ENCODE measurements around the gene TLE4. TPM values are rescaled to one million over a fixed set of nuclear protein-coding genes. Genes with fewer than 3 reads are reported as not detected.
A peak's percentile ranks its signal among the peaks of the same experiment; 100 is the strongest.

Gene TLE4
- total and polyA plus RNA-seq, 2 experiments from 2014 or later = 29.6 to 38.4 TPM

DNA sequence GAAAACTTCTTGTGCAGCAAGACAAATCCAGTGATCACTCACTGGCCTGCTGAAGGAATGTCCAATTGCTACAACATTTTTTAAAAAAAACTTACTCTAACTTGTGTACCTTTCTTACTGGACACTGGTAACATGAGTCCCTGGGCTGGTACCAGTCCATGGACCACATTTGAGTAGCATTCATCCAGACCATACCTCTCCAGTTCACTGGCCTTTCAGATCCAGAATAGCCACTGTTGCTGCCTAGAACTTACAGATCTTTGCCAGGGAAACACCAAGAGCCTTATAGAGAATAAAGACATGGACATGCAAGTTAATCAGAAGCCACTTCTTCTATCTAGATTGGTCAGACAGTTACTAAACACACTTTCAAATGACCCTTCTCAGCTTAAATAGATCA lies 185.3 kb downstream of the TLE4 start:
- TF ChIP-seq CTCF (IDR thresholded peaks at IDR 0.05; ENCODE audit: poor library complexity) = no peak
- TF ChIP-seq EZH2 (IDR thresholded peaks at IDR 0.05; ENCODE audit: borderline replicate concordance) = no peak
- no peak for TF ChIP-seq EZH2phosphoT487 (IDR thresholded peaks at IDR 0.05; ENCODE audit: low read depth, severe bottlenecking, unreplicated experiment)
- H3K9me3 ChIP-seq (ENCODE audit: low read depth) = no peaks in the 10 kb centered on the region
- H3K9me2 ChIP-seq (replicated peaks; ENCODE audit: insufficient read depth) = no peaks in the 10 kb centered on the region
- no peak for DNase-seq (ENCODE audit: low spot score)
- H3K27ac ChIP-seq = no peak overlapping the region
- H3K4me1 ChIP-seq (ENCODE audit: insufficient read depth) = no peaks in the 10 kb centered on the region
- H4K20me1 ChIP-seq (ENCODE audit: insufficient read depth, poor library complexity, severe bottlenecking) = no peaks in the 10 kb centered on the region
- H3K4me2 ChIP-seq = no peak overlapping the region
- no peak overlapping the region for H2AFZ ChIP-seq
- no peaks in the 10 kb centered on the region for H3K79me2 ChIP-seq
- no peaks in the 10 kb centered on the region for H3K36me3 ChIP-seq (replicated peaks; ENCODE audit: insufficient read depth, low read depth)
- no peak overlapping the region for H3K4me3 ChIP-seq
- no peaks in the 10 kb centered on the region for H3K27me3 ChIP-seq

DNA sequence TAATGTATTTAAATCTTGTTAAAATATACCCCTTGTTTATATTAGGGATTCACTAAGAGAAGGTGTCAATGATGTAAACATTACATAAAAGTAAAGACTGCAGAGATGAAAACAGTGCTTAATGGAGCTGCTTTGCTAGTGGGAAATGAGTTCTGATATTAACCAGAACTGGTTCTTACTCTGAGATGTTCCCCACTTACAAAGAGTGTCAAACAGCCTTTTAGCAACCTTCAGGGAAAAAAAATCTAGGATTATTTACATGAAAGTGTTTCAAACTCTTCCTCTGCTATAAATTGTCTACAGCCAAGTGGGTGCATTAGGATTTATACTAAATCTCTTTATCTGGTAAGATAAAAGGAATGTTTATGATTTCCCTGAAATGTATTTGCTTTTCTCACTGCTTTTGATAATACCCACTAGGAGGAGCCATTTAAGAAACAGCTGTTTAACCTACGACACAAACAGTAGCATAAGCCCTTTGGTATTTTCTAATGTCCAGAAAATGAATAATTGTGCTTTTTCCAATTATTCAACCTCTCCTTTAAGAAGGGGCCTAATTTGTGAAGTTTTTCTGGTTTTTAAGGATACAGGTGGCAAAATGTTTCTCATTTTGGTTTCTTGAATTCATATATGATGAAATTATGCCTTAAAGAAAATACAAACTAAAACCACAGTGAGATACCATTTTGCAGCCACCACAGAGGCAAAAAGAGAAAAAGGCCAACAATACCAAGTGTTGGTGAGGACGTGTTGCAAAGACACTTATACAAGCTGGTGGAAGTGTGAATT lies 186.3 kb downstream of the TLE4 start:
- Histone ChIP-seq H3K9me2 (replicated peaks; ENCODE audit: insufficient read depth) (no peaks in the 10 kb centered on the region), H3K36me3 (replicated peaks; ENCODE audit: insufficient read depth, low read depth) (no peaks in the 10 kb centered on the region), H3K27me3 (no peaks in the 10 kb centered on the region), H2AFZ (no peak overlapping the region), H3K4me3 (no peak overlapping the region), H3K9me3 (ENCODE audit: low read depth) (no peaks in the 10 kb centered on the region), H3K4me1 (ENCODE audit: insufficient read depth) (no peaks in the 10 kb centered on the region), H3K27ac (no peak overlapping the region), H3K4me2 (no peak overlapping the region), H4K20me1 (ENCODE audit: insufficient read depth, poor library complexity, severe bottlenecking) (no peaks in the 10 kb centered on the region), H3K79me2 (no peaks in the 10 kb centered on the region)
- TF ChIP-seq EZH2 (IDR thresholded peaks at IDR 0.05; ENCODE audit: borderline replicate concordance) (no peak), CTCF (IDR thresholded peaks at IDR 0.05; ENCODE audit: poor library complexity) (peak; percentile 43)
- 43% methylated on average over 2 of the region's 2 CpGs for WGBS (ENCODE audit: low lambda C conversion rate, missing lambda C conversion rate)
- DNase-seq (ENCODE audit: low spot score) = no peak

GRCh38 chr9:79759460-79759859 lies 187.7 kb downstream of the TLE4 start:
- Histone ChIP-seq H4K20me1 (ENCODE audit: insufficient read depth, poor library complexity, severe bottlenecking) (no peaks in the 10 kb centered on the region), H3K27me3 (no peaks in the 10 kb centered on the region), H3K4me1 (ENCODE audit: insufficient read depth) (peaks cover 7% of the 10 kb centered on the region), H3K9me3 (ENCODE audit: low read depth) (no peaks in the 10 kb centered on the region), H3K36me3 (replicated peaks; ENCODE audit: insufficient read depth, low read depth) (no peaks in the 10 kb centered on the region), H3K4me2 (no peak overlapping the region), H3K27ac (no peak overlapping the region), H3K4me3 (no peak overlapping the region), H2AFZ (no peak overlapping the region), H3K79me2 (no peaks in the 10 kb centered on the region), H3K9me2 (replicated peaks; ENCODE audit: insufficient read depth) (no peaks in the 10 kb centered on the region)
- no peak for TF ChIP-seq CTCF (IDR thresholded peaks at IDR 0.05; ENCODE audit: poor library complexity)
- TF ChIP-seq EZH2phosphoT487 (IDR thresholded peaks at IDR 0.05; ENCODE audit: low read depth, severe bottlenecking, unreplicated experiment) = no peak
- TF ChIP-seq EZH2 (IDR thresholded peaks at IDR 0.05; ENCODE audit: borderline replicate concordance) = no peak
- DNase-seq (ENCODE audit: low spot score) = no peak
- WGBS (ENCODE audit: low lambda C conversion rate, missing lambda C conversion rate) = 87% methylated on average over 1 of the region's 1 CpG
